Transverse colon (tissue), 4 donors: ENCODE measurements around the gene HAND2. TPM values are rescaled to one million over a fixed set of nuclear protein-coding genes. Genes with fewer than 3 reads are reported as not detected.
A peak's percentile ranks its signal among the peaks of the same experiment; 100 is the strongest.

Source experiments
- DNase-seq: peaks from one replicate; pipeline ENCODE4 v3.0.0-alpha.2; 2019
- H3K27ac ChIP-seq, 4 donors: fragments of 200-600 bp; sonication (generic); 2 replicates each; pipeline ENCODE4 v1.5.1; 2016 to 2018; ENCODE audit warnings: inconsistent platforms in 4 of 4
- H3K27me3 ChIP-seq: fragments of 200-600 bp; sonication (generic); 2 replicates; pipeline ENCODE4 v1.5.1; 2017; ENCODE audit warnings: inconsistent platforms
- H3K36me3 ChIP-seq, 4 donors: fragments of 200-600 bp; sonication (generic); 2 replicates each; pipeline ENCODE4 v1.5.1; 2017 to 2019; ENCODE audit warnings: inconsistent platforms in 4 of 4
- H3K4me1 ChIP-seq, 4 donors: fragments of 200-600 bp; sonication (generic); 2 replicates each; pipeline ENCODE4 v1.5.1; 2017 to 2020; ENCODE audit warnings: inconsistent platforms in 4 of 4
- H3K4me3 ChIP-seq, 4 donors: fragments of 200-600 bp; sonication (generic); 1 replicate in 1 of 4; 2 replicates in 3 of 4; pipeline versions ENCODE4 v1.5.1 to v1.6.1; 2017 to 2019; ENCODE audit warnings: inconsistent platforms in 4 of 4
- H3K9me3 ChIP-seq, 2 donors: fragments of 200-600 bp; sonication (generic); 2 replicates each; pipeline ENCODE4 v1.5.1; 2017 to 2019; ENCODE audit warnings: inconsistent platforms in 2 of 2
- CTCF ChIP-seq, 5 experiments: fragments of 200-600 bp in 3 of 5; fragments of 450-650 bp in 2 of 5; sonication (generic) in 3 of 5; IDR thresholded peaks; 1 replicate in 2 of 5; 2 replicates in 3 of 5; pipeline ENCODE4 v1.5.1; 2016 to 2017; ENCODE audit warnings: antibody characterized with exemption in 5 of 5, inconsistent platforms in 3 of 5, mild to moderate bottlenecking in 2 of 5, moderate library complexity in 1 of 5
- EP300 ChIP-seq: sonication (generic); formaldehyde crosslinking; IDR thresholded peaks from one replicate; pipeline ENCODE4 v1.6.1; 2017; ENCODE audit warnings: antibody characterized with exemption, low read depth
- POLR2A ChIP-seq: fragments of 450-650 bp; IDR thresholded peaks from one replicate; pipeline ENCODE4 v1.6.1; 2016; ENCODE audit warnings: antibody characterized with exemption, mild to moderate bottlenecking, moderate library complexity
- POLR2AphosphoS5 ChIP-seq, 3 donors: sonication (generic); formaldehyde crosslinking; IDR thresholded peaks; one replicate each; pipeline ENCODE4 v1.6.1; 2016; ENCODE audit warnings: antibody characterized with exemption in 3 of 3
- WGBS, 2 donors: methylation state at CpG; one replicate each; pipeline ENCODE4 v1.1.5; 2018; ENCODE audit warnings: low coverage in 1 of 2; 5-methylcytosine and 5-hydroxymethylcytosine counted together
- in situ Hi-C, 4 donors: fragments of 200-750 bp; cut with MboI; loops; one replicate each; pipeline versions ENCODE4 v1.15.0 to v1.15.1; 2017; ENCODE audit warnings: low sequenced_read_pairs in 3 of 4, low pct_ligation_motif_present in 1 of 4, low pct_unique_long_range_greater_than_20kb in 1 of 4
- intact Hi-C: fragments of 100-400 bp; cut with DNase I; formaldehyde crosslinking; loops from one replicate; pipeline ENCODE4 v1.15.1; 2023; ENCODE audit warnings: low total_unique reads
- total RNA-seq, 4 donors: library from RNA; depleted of rRNA; stranded (reverse); fragments of >200 nt; gene quantifications; one replicate each; pipeline ENCODE4 v1.1.0, GENCODE V29; 2016

HAND2 gene
- total RNA-seq, 4 donors from 2014 or later: 24.6 to 87.6 (median 40.9) TPM

- H3K27ac ChIP-seq: peak overlapping the region in 3 of 4 donors; percentile 7 to 86 (median 78)
- H3K4me3 ChIP-seq: no peak overlapping the region
- peaks cover 0 to 13% (median 7%) of the 10 kb centered on the region in 4 donors for H3K4me1 ChIP-seq
- TF ChIP-seq CTCF (IDR thresholded peaks at IDR 0.05) (no peak), POLR2AphosphoS5 (IDR thresholded peaks at IDR 0.05) (no peak), EP300 (no peak), POLR2A (no peak)
- in situ Hi-C loops: loop anchor here (25.0 kb wide), 2 partner anchors 625 to 650 kb away; no protein-coding TSS in a partner anchor
- WGBS, 2 donors: 32 to 44% methylated on average over 3 of the region's 3 CpGs
- no peaks in the 10 kb centered on the region for H3K36me3 ChIP-seq
- no peaks in the 10 kb centered on the region for H3K9me3 ChIP-seq
- no peak for DNase-seq
- H3K27me3 ChIP-seq: peaks cover 99% of the 10 kb centered on the region
- intact Hi-C loops: no loop called here
Observed at GRCh38 chr4:173511787-173512361, 18.2 kb downstream of the HAND2 start.

- TF ChIP-seq EP300 (no peak), POLR2A (peak; percentile 23), CTCF (IDR thresholded peaks at IDR 0.05) (no peak), POLR2AphosphoS5 (IDR thresholded peaks at IDR 0.05) (peak; percentile 42 to 52 (median 44))
- Histone ChIP-seq H3K36me3 (no peaks in the 10 kb centered on the region), H3K27ac (peak overlapping the region; percentile 71 to 86 (median 78)), H3K9me3 (no peaks in the 10 kb centered on the region), H3K27me3 (peaks cover 96% of the 10 kb centered on the region), H3K4me1 (peaks cover 3 to 18% (median 5%) of the 10 kb centered on the region in 4 donors), H3K4me3 (peak overlapping the region; percentile 6 to 58 (median 34))
- intact Hi-C loops: no loop called here
- 36 to 40% methylated on average over 1 to 71 of the region's 72 CpGs for WGBS, 2 donors
- DNase-seq: no peak
- in situ Hi-C loops: loop anchor here (10.0 to 25.0 kb wide), 3 partner anchors 245 to 653 kb away; no protein-coding TSS in a partner anchor
Observed at GRCh38 chr4:173509036-173510001, 20.7 kb downstream of the HAND2 start.

- no peaks in the 10 kb centered on the region for H3K9me3 ChIP-seq
- DNase-seq: no peak
- H3K27ac ChIP-seq: peak overlapping the region; percentile 71 to 86 (median 78)
- WGBS, 2 donors: 48% methylated on average over 34 of the region's 34 CpGs; no CpG with 5 or more reads in 1 of the 2 donors
- H3K36me3 ChIP-seq: no peaks in the 10 kb centered on the region
- H3K4me1 ChIP-seq: peaks cover 3 to 18% (median 5%) of the 10 kb centered on the region in 4 donors
- in situ Hi-C loops: loop anchor here (10.0 to 25.0 kb wide), 3 partner anchors 246 to 654 kb away; no protein-coding TSS in a partner anchor
- TF ChIP-seq CTCF (IDR thresholded peaks at IDR 0.05) (no peak), EP300 (no peak), POLR2AphosphoS5 (IDR thresholded peaks at IDR 0.05) (no peak), POLR2A (no peak)
- peak overlapping the region in 3 of 4 donors; percentile 32 to 58 (median 36) for H3K4me3 ChIP-seq
- intact Hi-C loops: no loop called here
- H3K27me3 ChIP-seq: peaks cover 96% of the 10 kb centered on the region
Observed at GRCh38 chr4:173508386-173509035, 21.5 kb downstream of the HAND2 start.
